ENCODE results near the gene HOMER2. TPM values are rescaled to one million over a fixed set of nuclear protein-coding genes. Genes with fewer than 3 reads are reported as not detected.

The HOMER2 gene
- total RNA-seq, 2 experiments from 2014 or later, result 5.6 TPM

DNA sequence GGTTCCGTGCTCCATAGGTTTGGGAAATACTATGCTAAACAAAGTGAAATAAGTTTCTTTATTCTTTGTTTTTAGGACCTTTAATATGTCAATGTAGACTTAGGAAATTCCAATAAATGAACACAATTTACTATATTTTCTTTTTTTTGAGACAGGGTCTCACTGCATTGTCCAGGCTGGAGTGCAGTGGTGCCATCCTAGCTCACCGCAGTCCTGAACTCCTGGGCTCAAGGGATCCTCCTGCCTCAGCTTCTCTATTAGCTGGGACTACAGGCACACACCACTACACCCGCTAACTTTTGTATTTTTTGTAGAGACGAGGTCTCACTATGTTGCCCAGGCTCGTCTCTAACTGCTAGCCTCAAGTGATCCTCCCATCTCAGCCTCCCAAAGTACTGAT lies 12.4 kb upstream of the HOMER2 start:
- BruUV-seq (replicated peaks), result no TSS peak
- no peak overlapping the region for H3K4me3 ChIP-seq (ENCODE audit: low read depth, low read length, poor library complexity, severe bottlenecking)
- H4K20me1 ChIP-seq (ENCODE audit: insufficient read depth, low read length), result no peaks in the 10 kb centered on the region
- no peaks in the 10 kb centered on the region for H3K9me3 ChIP-seq (ENCODE audit: low read length)
- H3K4me2 ChIP-seq (ENCODE audit: low read length), result no peak overlapping the region
- H3K27ac ChIP-seq (ENCODE audit: low read depth, low read length, poor library complexity, severe bottlenecking), result no peak overlapping the region
- ChIA-PET POLR2A (no interaction called here), CTCF (ENCODE audit: unreplicated experiment) (no interaction called here)
- H3K79me2 ChIP-seq (ENCODE audit: insufficient read depth, low read depth, low read length), result no peaks in the 10 kb centered on the region
- no peak for TF ChIP-seq EZH2phosphoT487 (IDR thresholded peaks at IDR 0.05; ENCODE audit: borderline replicate concordance, low read depth, low read length)
- no peak for TF ChIP-seq CTCF (conservative IDR thresholded peaks at IDR 0.05; ENCODE audit: low read length)
- DNase-seq (ENCODE audit: low spot score), result no peak
- no peaks in the 10 kb centered on the region for H3K4me1 ChIP-seq (ENCODE audit: insufficient read depth, low read length, poor library complexity, severe bottlenecking)
- no peak overlapping the region for H2AFZ ChIP-seq (ENCODE audit: low read length)
- intact Hi-C loops (cut with micrococcal nuclease; ENCODE audit: unreplicated experiment), result no loop called here
- no peaks in the 10 kb centered on the region for H3K9me2 ChIP-seq (ENCODE audit: insufficient read depth, low read length)
- no peaks in the 10 kb centered on the region for H3K36me3 ChIP-seq (ENCODE audit: insufficient read depth, low read length)

DNA sequence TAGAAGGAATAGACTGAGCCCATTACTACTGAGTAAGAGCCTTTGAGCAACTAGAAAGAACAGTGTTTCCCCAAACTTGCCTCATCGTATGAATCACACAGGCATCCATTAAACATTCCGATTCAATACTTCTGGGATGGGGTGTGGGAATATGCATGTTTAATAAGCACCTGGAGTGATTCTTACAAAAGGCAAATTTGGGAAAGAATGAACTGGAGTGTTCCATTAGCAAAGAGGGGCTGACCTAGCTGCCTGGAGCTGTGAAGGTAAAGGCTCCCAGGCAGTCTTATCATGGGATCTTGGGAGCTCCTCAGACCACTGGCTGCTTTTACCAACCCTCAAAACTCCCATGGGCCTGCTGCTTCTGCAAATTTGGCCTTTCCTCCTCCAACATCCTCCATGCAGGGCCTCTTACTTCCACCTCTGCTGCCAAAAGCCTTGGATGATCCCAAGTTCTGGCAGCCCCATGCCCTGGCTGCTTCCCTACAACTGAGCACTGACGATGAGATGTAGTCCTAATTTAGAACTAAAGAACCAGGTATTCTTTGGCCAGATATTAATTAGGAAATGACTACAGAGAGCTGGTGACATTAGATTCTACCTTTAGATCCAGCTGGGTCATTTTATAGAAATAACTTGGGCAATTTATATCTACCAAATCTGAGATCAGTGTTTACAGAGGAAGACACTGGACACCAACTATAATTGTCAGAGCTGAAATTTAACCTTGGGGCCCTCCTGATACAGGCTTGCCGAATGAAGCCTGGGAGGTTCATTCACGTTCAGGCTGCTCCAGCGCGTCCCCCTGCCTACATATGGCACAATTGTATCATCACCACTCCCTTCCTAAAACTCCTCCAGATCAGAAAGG lies 11.2 kb upstream of the HOMER2 start:
- no peak overlapping the region for H3K4me2 ChIP-seq (ENCODE audit: low read length)
- intact Hi-C loops (cut with micrococcal nuclease; ENCODE audit: unreplicated experiment), result no loop called here
- H3K36me3 ChIP-seq (ENCODE audit: insufficient read depth, low read length), result no peaks in the 10 kb centered on the region
- ChIA-PET CTCF (ENCODE audit: unreplicated experiment) (no interaction called here), POLR2A (no interaction called here)
- no peak overlapping the region for H2AFZ ChIP-seq (ENCODE audit: low read length)
- BruUV-seq (replicated peaks), result no TSS peak
- no peaks in the 10 kb centered on the region for H3K4me1 ChIP-seq (ENCODE audit: insufficient read depth, low read length, poor library complexity, severe bottlenecking)
- H3K4me3 ChIP-seq (ENCODE audit: low read depth, low read length, poor library complexity, severe bottlenecking), result no peak overlapping the region
- no peaks in the 10 kb centered on the region for H3K9me2 ChIP-seq (ENCODE audit: insufficient read depth, low read length)
- no peaks in the 10 kb centered on the region for H3K79me2 ChIP-seq (ENCODE audit: insufficient read depth, low read depth, low read length)
- TF ChIP-seq CTCF (conservative IDR thresholded peaks at IDR 0.05; ENCODE audit: low read length) (no peak), EZH2phosphoT487 (IDR thresholded peaks at IDR 0.05; ENCODE audit: borderline replicate concordance, low read depth, low read length) (no peak)
- DNase-seq (ENCODE audit: low spot score), result no peak
- H3K9me3 ChIP-seq (ENCODE audit: low read length), result no peaks in the 10 kb centered on the region
- H3K27ac ChIP-seq (ENCODE audit: low read depth, low read length, poor library complexity, severe bottlenecking), result no peak overlapping the region
- no peaks in the 10 kb centered on the region for H4K20me1 ChIP-seq (ENCODE audit: insufficient read depth, low read length)

- no TSS peak for BruUV-seq (replicated peaks)
- Histone ChIP-seq H3K36me3 (ENCODE audit: insufficient read depth, low read length) (no peaks in the 10 kb centered on the region), H3K9me2 (ENCODE audit: insufficient read depth, low read length) (no peaks in the 10 kb centered on the region), H2AFZ (ENCODE audit: low read length) (no peak overlapping the region), H3K79me2 (ENCODE audit: insufficient read depth, low read depth, low read length) (no peaks in the 10 kb centered on the region), H4K20me1 (ENCODE audit: insufficient read depth, low read length) (no peaks in the 10 kb centered on the region), H3K4me2 (ENCODE audit: low read length) (no peak overlapping the region), H3K27ac (ENCODE audit: low read depth, low read length, poor library complexity, severe bottlenecking) (no peak overlapping the region), H3K4me3 (ENCODE audit: low read depth, low read length, poor library complexity, severe bottlenecking) (no peak overlapping the region), H3K9me3 (ENCODE audit: low read length) (no peaks in the 10 kb centered on the region), H3K4me1 (ENCODE audit: insufficient read depth, low read length, poor library complexity, severe bottlenecking) (no peaks in the 10 kb centered on the region)
- intact Hi-C loops (cut with micrococcal nuclease; ENCODE audit: unreplicated experiment), result no loop called here
- CTCF ChIA-PET (ENCODE audit: unreplicated experiment), result interaction anchor here (0.7 kb wide), 1 partner anchor 112 kb away, joined by 3 read pairs; no protein-coding TSS in a partner anchor
- TF ChIP-seq EZH2phosphoT487 (IDR thresholded peaks at IDR 0.05; ENCODE audit: borderline replicate concordance, low read depth, low read length) (no peak), CTCF (conservative IDR thresholded peaks at IDR 0.05; ENCODE audit: low read length) (no peak)
- POLR2A ChIA-PET, result no interaction called here
- no peak for DNase-seq (ENCODE audit: low spot score)
These were observed 8.2 kb upstream of the HOMER2 start for GRCh38 chr15:82960766-82961165.
